ENCODE results near the gene HAUS6.

Gene HAUS6

GRCh38 chr9:19033015-19033414 is 69.7 kb downstream of the HAUS6 start, which contains the start of gene SAXO1:
TSS of gene SAXO1 (minus strand) at chr9:19033209. CDS start at chr9:19032908, 301 bp downstream.
- no peaks in the 10 kb centered on the region for H3K27me3 ChIP-seq (replicated peaks; ENCODE audit: control insufficient read depth, insufficient read depth, low read length)
- no peak for DNase-seq (ENCODE audit: extremely low read depth, insufficient read length)
- no peak for TF ChIP-seq CTCF (IDR thresholded peaks at IDR 0.05; ENCODE audit: insufficient read depth, low read length, poor library complexity, severe bottlenecking)
- H3K4me3 ChIP-seq (replicated peaks; ENCODE audit: low read depth, low read length): no peak within 1 kb of the TSS
- no peaks in the 10 kb centered on the region for H3K36me3 ChIP-seq (ENCODE audit: control insufficient read depth, insufficient read depth, low read length)

GRCh38 chr9:19032406-19032805 is 70.3 kb downstream of the HAUS6 start:
- Histone ChIP-seq H3K27me3 (replicated peaks; ENCODE audit: control insufficient read depth, insufficient read depth, low read length) (no peaks in the 10 kb centered on the region), H3K4me3 (replicated peaks; ENCODE audit: low read depth, low read length) (no peak overlapping the region), H3K36me3 (ENCODE audit: control insufficient read depth, insufficient read depth, low read length) (no peaks in the 10 kb centered on the region)
- no peak for DNase-seq (ENCODE audit: extremely low read depth, insufficient read length)
- no peak for TF ChIP-seq CTCF (IDR thresholded peaks at IDR 0.05; ENCODE audit: insufficient read depth, low read length, poor library complexity, severe bottlenecking)

- Histone ChIP-seq H3K27me3 (replicated peaks; ENCODE audit: control insufficient read depth, insufficient read depth, low read length) (no peaks in the 10 kb centered on the region), H3K4me3 (replicated peaks; ENCODE audit: low read depth, low read length) (no peak overlapping the region), H3K36me3 (ENCODE audit: control insufficient read depth, insufficient read depth, low read length) (no peaks in the 10 kb centered on the region)
- DNase-seq (ENCODE audit: extremely low read depth, insufficient read length): no peak
- no peak for TF ChIP-seq CTCF (IDR thresholded peaks at IDR 0.05; ENCODE audit: insufficient read depth, low read length, poor library complexity, severe bottlenecking)
These were observed 71.8 kb downstream of the HAUS6 start for GRCh38 chr9:19030899-19031298.

- Histone ChIP-seq H3K27me3 (replicated peaks; ENCODE audit: control insufficient read depth, insufficient read depth, low read length) (no peaks in the 10 kb centered on the region), H3K36me3 (ENCODE audit: control insufficient read depth, insufficient read depth, low read length) (no peaks in the 10 kb centered on the region), H3K4me3 (replicated peaks; ENCODE audit: low read depth, low read length) (no peak overlapping the region)
- TF ChIP-seq CTCF (IDR thresholded peaks at IDR 0.05; ENCODE audit: insufficient read depth, low read length, poor library complexity, severe bottlenecking): peak; percentile 60
- no peak for DNase-seq (ENCODE audit: extremely low read depth, insufficient read length)
These were observed 73.8 kb downstream of the HAUS6 start for GRCh38 chr9:19028835-19029451.

- no peak for DNase-seq (ENCODE audit: extremely low read depth, insufficient read length)
- Histone ChIP-seq H3K27me3 (replicated peaks; ENCODE audit: control insufficient read depth, insufficient read depth, low read length) (no peaks in the 10 kb centered on the region), H3K36me3 (ENCODE audit: control insufficient read depth, insufficient read depth, low read length) (no peaks in the 10 kb centered on the region), H3K4me3 (replicated peaks; ENCODE audit: low read depth, low read length) (no peak overlapping the region)
- no peak for TF ChIP-seq CTCF (IDR thresholded peaks at IDR 0.05; ENCODE audit: insufficient read depth, low read length, poor library complexity, severe bottlenecking)
These were observed 74.9 kb downstream of the HAUS6 start for GRCh38 chr9:19027825-19028224.

- TF ChIP-seq CTCF (IDR thresholded peaks at IDR 0.05; ENCODE audit: insufficient read depth, low read length, poor library complexity, severe bottlenecking): no peak
- H3K27me3 ChIP-seq (replicated peaks; ENCODE audit: control insufficient read depth, insufficient read depth, low read length): no peaks in the 10 kb centered on the region; the same call in 1 of the 2 replicates
- H3K4me3 ChIP-seq (replicated peaks; ENCODE audit: low read depth, low read length): no peak overlapping the region
- DNase-seq (ENCODE audit: extremely low read depth, insufficient read length): no peak
- H3K36me3 ChIP-seq (ENCODE audit: control insufficient read depth, insufficient read depth, low read length): no peaks in the 10 kb centered on the region
These were observed 76.3 kb downstream of the HAUS6 start for GRCh38 chr9:19026375-19026774.

All from GM06990 (cell line).